ENCODE measurements around the gene RBBP7.
"Not testable (repeated sequence)": the region's sequence is repeated elsewhere in the genome, so short reads cannot be mapped to it uniquely, and the experiment has no call there.

Gene RBBP7

GRCh38 chrX:16862829-16863228 is 7.3 kb downstream of the RBBP7 start:
- DNase-seq (ENCODE audit: low read depth): no peak

GRCh38 chrX:16856744-16857143 is 13.4 kb downstream of the RBBP7 start:
- DNase-seq (ENCODE audit: low read depth): no peak

GRCh38 chrX:16856076-16856404 is 14.1 kb downstream of the RBBP7 start:
- not testable (repeated sequence) for DNase-seq (ENCODE audit: low read depth)

- no peak for DNase-seq (ENCODE audit: low read depth)
Measured at GRCh38 chrX:16855363-16856075, 14.6 kb downstream of the RBBP7 start.

DNA sequence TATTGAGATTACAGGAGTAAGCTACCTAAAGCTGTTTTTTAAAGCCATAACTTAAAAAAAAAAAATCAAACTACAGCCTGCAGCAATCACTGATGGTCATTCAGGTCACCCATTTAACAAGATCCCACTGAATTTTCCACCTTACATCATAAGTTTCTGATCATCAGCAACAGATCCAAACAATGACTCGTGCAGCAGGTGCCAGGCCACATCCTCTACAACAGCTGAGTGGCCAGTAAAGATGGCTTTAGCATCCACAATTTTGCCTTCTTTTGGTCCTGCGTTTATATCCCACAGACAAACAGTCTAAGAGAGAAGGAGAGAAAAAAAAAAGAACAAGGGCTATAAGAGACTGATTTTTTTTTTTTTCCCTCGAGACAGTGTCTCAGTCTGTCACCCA is 16.6 kb downstream of the RBBP7 start:
- DNase-seq (ENCODE audit: low read depth): no peak

DNA sequence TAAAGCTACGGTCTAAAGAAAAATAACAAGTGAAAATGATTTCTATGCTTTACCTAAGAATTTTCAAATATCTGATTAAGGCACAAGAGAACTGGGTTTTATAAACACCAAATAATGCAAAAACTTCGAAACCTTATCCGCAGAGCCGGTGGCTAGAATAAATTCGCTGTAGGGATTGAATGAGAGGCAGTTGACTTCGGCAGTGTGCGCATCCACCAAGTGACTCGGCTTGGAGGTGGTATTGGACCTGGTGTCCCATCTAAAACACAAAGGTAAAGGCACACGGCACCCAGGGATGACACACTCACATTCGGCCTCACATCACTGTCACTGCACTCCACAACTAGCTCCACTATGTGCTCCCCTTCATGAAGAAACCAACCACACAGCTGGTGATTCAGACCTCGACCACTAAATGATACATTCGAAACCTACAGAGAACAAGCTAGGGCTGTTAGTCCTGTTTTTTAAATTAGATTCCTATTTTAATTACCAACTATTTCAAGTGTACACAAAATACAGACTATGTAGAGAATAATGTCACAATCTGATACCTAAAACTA is 17.5 kb downstream of the RBBP7 start:
- no peak for DNase-seq (ENCODE audit: low read depth)

DNA sequence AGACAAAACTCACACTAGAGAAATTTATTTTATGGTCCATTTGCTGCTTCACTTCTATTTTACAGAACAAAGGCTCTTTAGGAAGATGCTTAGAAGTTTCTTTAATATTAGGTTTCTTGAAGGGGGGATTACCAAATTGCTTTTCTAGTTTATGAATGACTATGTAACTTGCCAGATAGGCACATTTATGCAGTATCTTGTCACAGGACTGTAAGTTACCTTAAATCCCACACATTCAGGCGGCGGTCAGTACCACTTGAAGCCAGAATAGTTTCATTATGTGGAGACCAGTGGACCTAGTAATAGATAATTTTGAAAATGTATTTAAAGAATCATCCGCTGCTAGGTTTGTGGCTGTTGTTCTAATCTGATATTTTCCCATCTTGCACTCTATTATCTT is 18.3 kb downstream of the RBBP7 start:
- DNase-seq (ENCODE audit: low read depth): no peak

- no peak for DNase-seq (ENCODE audit: low read depth)
Measured at GRCh38 chrX:16851421-16851820, 18.7 kb downstream of the RBBP7 start.

GRCh38 chrX:16848541-16848940 is 21.6 kb downstream of the RBBP7 start:
- no peak for DNase-seq (ENCODE audit: low read depth)

DNA sequence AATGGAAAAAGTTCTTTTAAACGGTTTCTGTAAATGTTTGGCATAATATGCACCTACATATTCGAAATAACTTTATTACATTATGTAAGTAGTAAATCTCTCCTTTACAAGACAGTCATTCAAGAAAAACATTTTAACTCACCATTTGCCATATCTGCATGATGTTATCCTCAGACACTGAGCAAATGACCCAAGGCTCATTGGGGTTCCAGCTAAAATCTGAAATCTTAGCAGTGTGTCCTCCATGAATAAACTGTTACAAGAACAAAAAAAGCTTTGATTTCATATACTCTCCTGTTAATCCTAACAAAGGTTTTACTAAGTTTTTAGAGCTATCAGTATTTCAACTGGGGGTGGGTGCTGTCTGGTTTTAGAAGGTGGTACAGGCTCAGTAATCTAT is 24.5 kb downstream of the RBBP7 start:
- DNase-seq (ENCODE audit: low read depth): no peak

DNA sequence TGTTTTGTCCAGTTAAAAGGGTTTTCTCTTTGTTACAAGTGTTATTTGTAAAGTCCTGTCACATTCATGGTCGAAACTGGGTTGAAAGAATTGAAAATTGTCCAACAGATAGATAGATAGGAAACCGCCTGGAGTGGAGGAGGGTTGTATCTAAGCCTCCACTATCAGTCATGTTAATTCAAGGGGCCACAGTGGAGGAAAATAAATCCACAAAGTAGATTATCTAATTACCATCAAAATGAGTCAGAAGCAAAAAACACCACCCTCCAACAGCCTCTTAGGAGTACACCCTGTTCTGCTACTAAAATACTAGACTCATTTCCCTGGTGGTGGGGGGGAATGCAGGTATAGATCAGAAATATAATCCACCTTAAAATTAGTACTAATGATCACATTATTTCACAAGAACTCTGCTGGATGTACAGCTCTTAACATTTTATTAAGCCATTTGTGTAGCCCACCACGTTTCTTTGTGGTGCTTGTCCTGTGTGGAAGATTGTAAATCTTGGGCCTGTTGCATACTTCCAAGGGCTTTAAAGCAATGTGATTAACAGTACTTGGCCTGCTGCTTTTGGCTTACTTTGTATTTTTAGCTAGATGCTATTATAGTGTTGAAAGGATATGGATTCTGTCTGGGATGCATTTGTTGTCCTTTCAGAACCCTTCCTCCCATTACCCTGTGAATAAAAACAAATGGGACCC is 26.8 kb downstream of the RBBP7 start:
- no peak for DNase-seq (ENCODE audit: low read depth)

DNA sequence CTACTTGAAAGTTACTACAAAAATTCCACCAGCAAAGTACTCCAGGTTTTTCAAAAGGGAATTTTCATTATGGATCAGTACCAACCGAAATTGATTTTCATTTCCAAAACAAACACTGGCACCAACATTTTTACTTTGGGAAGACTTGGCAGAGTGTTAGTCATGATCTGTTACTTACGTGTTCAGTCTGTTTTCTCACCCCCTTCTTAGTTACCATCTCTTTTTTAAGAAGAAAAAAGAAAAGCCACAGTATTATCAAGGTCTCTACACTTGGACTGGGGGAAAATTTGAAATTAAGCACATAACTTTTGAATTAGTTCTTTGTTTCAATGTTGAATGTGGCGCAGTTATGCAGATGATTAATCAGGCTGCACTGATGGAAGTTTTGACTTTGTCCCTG is 27.5 kb downstream of the RBBP7 start:
- DNase-seq (ENCODE audit: low read depth): no peak

DNA sequence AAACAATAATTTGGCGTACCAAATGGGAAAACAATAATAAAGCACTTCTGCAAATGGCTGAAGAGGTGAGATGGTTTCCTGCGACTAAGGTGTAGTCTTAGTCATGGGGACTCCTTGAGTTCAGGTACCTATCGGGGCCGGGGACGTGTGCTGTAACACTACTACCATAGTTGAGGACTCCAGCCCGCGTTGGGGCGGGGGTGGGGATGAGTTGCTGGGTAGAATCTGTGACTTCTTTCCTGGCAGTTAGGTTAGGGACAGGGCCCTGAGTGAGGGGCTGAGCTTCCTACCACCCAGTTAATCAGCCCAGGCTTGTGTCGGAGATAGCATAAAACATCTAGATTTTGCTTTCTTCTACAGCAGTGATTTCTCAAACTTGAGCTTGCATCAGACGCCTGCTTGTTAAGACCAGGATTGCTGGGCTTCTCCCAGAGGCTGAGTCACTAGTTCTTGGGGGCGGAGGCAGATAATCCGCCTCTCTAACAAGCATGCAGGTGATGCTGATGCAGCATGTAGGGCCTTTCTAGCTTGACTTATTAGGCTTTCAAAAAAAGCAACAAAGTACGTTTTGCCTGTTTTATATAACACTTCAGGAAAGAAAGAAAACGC is 30.2 kb downstream of the RBBP7 start:
- no peak for DNase-seq (ENCODE audit: low read depth)

- no peak for DNase-seq (ENCODE audit: low read depth)
Measured at GRCh38 chrX:16839219-16839851, 30.8 kb downstream of the RBBP7 start.

GRCh38 chrX:16838202-16839066 is 31.7 kb downstream of the RBBP7 start:
- no peak for DNase-seq (ENCODE audit: low read depth)

GRCh38 chrX:16836371-16836770 is 33.8 kb downstream of the RBBP7 start:
- DNase-seq (ENCODE audit: low read depth): no peak

GRCh38 chrX:16834806-16835205 is 35.4 kb downstream of the RBBP7 start:
- no peak for DNase-seq (ENCODE audit: low read depth)

GRCh38 chrX:16832301-16832700 is 37.9 kb downstream of the RBBP7 start:
- no peak for DNase-seq (ENCODE audit: low read depth)

DNA sequence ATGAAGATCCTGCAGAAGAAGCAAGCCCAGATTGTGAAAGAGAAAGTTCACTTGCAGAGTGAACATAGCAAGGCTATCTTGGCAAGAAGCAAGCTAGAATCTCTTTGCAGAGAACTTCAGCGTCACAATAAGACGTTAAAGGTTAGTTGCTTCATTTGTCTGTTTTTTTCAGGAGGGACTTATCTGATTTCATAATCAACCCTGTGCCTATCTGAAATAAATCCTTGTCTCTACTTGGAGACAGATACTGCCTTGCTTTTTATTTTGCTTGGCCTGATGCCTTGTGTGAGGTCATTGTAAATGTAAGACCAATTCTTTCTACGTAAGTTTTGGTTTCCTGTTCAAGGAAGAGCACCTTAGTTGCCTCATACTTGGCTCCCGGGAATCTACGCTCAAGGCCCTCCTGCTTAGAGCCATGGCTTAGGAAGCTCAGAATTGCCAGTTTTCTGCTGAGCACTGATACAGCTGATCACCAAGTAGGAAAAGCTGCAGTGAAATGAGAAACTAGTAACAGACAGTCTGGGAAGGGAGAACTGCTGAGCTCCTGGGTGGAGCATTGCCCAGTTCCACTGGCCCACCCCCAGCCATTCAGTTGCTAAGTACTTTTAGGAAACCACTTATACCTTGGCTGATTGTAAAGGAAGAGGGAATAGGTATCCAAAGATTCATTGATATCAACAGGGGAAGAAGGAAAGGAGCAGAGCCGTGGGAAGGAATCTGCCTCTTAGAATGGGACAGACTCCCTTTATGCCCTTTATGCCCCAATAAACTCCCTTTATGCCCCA is 41.8 kb downstream of the RBBP7 start:
- no peak for DNase-seq (ENCODE audit: low read depth)

DNA sequence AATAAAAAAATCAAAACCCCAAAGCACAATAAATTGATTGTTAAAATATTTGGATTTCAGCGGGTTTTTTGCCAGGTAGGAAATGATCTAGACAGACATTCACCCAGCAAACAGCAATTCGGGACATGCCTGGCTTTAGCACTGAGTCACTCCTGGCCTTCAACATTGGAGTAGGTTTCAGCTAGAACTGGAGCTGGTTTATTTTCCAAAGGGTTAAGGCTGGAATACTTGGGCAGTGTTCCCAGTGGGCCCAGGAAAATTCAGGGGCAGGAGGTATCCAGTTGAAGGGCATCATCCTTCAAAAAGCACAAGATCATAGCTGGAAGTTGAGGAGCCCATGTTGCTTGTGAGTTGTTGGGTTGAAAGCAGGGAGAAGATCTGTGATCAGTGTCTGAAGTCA is 42.9 kb downstream of the RBBP7 start:
- DNase-seq (ENCODE audit: low read depth): no peak

GRCh38 chrX:16826207-16826606 is 44.0 kb downstream of the RBBP7 start:
- DNase-seq (ENCODE audit: low read depth): no peak
